MM.1S (cell line): Measurements from ENCODE around the gene RHOF.

Experiments used
- DNase-seq: peaks from one replicate; pipeline ENCODE4 v3.0.0-alpha.2; 2015
- H2AFZ ChIP-seq: fragments of 300-600 bp; sonication (generic); 2 replicates; pipeline ENCODE4 v1.6.0; 2016; ENCODE audit warnings: antibody characterized with exemption, low read length
- H3F3A ChIP-seq: fragments of 300-600 bp; sonication (generic); 2 replicates; pipeline ENCODE4 v1.6.1; 2016; ENCODE audit warnings: mild to moderate bottlenecking, antibody characterized with exemption, low read length, moderate library complexity, mixed read lengths; ENCODE audit not compliant: insufficient read depth
- H3K27ac ChIP-seq: fragments of 300-600 bp; sonication (generic); 2 replicates; pipeline ENCODE4 v1.5.1; 2016; ENCODE audit warnings: mild to moderate bottlenecking, low read length
- H3K27me3 ChIP-seq: fragments of 300-600 bp; sonication (generic); replicated peaks from 2 replicates; pipeline ENCODE4 v1.6.0; 2016; ENCODE audit warnings: low read length; ENCODE audit not compliant: insufficient read depth
- H3K36me3 ChIP-seq: fragments of 300-600 bp; sonication (generic); replicated peaks from 2 replicates; pipeline ENCODE4 v1.6.1; 2016; ENCODE audit warnings: mild to moderate bottlenecking, low read length, mixed read lengths; ENCODE audit not compliant: insufficient read depth
- H3K4me1 ChIP-seq: fragments of 300-600 bp; sonication (generic); 2 replicates; pipeline ENCODE4 v1.6.1; 2016; ENCODE audit warnings: low read length, mixed read lengths
- H3K4me2 ChIP-seq: fragments of 300-600 bp; sonication (generic); 2 replicates; pipeline ENCODE4 v1.6.0; 2016; ENCODE audit warnings: low read depth, low read length
- H3K4me3 ChIP-seq: fragments of 300-600 bp; sonication (generic); 2 replicates; pipeline ENCODE4 v1.5.1; 2016; ENCODE audit warnings: low read length, mixed read lengths
- H3K79me2 ChIP-seq: fragments of 300-600 bp; sonication (generic); 2 replicates; pipeline ENCODE4 v1.6.1; 2016; ENCODE audit warnings: mixed run types, low read length, mixed read lengths
- H3K9ac ChIP-seq: fragments of 300-600 bp; sonication (generic); 2 replicates; pipeline ENCODE4 v1.6.1; 2016; ENCODE audit warnings: low read length, mixed read lengths
- H3K9me2 ChIP-seq: fragments of 300-600 bp; sonication (generic); replicated peaks from 2 replicates; pipeline ENCODE4 v1.6.1; 2016; ENCODE audit warnings: mild to moderate bottlenecking, low read length, mixed read lengths; ENCODE audit not compliant: insufficient read depth
- H3K9me3 ChIP-seq: fragments of 300-600 bp; sonication (generic); replicated peaks from 2 replicates; pipeline ENCODE4 v1.6.1; 2016; ENCODE audit warnings: mild to moderate bottlenecking, low read length, mixed read lengths; ENCODE audit not compliant: insufficient read depth
- H4K20me1 ChIP-seq: fragments of 300-600 bp; sonication (generic); 2 replicates; pipeline ENCODE4 v1.6.1; 2016; ENCODE audit warnings: mild to moderate bottlenecking, low read length, moderate library complexity, mixed read lengths; ENCODE audit not compliant: insufficient read depth
- CTCF ChIP-seq: fragments of 300-600 bp; sonication (generic); IDR thresholded peaks from 2 replicates; pipeline ENCODE4 v1.5.1; 2016; ENCODE audit warnings: antibody characterized with exemption, low read length, mixed read lengths
- EZH2 ChIP-seq: fragments of 300-600 bp; sonication (generic); optimal IDR thresholded peaks from 2 replicates; pipeline ENCODE3; 2017; ENCODE audit warnings: low read depth, mild to moderate bottlenecking, antibody characterized with exemption, low read length, mixed read lengths
- EZH2phosphoT487 ChIP-seq: fragments of 300-600 bp; sonication (generic); IDR thresholded peaks from 2 replicates; pipeline ENCODE4 v1.6.1; 2018; ENCODE audit warnings: antibody characterized with exemption, low read length

RHOF gene

DNA sequence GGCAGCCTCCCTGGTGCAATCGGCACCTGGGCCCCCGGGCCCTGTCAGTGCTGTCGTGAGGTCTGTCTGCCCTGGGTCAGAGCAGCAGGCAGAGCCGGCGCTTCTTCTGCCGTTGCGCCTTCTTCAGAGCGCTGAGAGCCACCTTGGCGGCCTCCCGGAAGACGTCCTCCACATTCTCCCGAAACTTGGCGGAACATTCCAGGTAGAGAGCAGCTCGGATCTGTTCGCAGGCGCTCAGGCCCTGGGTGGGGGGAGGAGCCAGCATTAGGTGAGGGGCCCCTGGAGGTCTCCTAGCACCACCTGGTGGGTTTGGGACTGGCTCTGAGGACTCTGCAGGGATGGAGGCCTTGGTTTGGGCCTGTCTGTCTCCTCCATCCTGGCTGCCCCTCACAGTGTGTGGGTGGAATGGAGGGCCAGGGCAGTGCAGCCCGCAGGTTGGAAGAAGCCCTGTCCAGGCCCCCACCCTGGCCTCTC, 14.0 kb downstream of the RHOF start:
- Histone ChIP-seq H3K9me2 (no peaks in the 10 kb centered on the region), H3F3A (no peaks in the 10 kb centered on the region), H3K9ac (no peak overlapping the region), H3K4me1 (no peaks in the 10 kb centered on the region), H4K20me1 (no peaks in the 10 kb centered on the region), H3K9me3 (no peaks in the 10 kb centered on the region), H2AFZ (no peak overlapping the region), H3K27me3 (no peaks in the 10 kb centered on the region), H3K4me3 (no peak overlapping the region), H3K4me2 (no peak overlapping the region), H3K27ac (no peak overlapping the region), H3K36me3 (no peaks in the 10 kb centered on the region), H3K79me2 (no peaks in the 10 kb centered on the region)
- DNase-seq = no peak
- TF ChIP-seq EZH2 = no peak
- TF ChIP-seq EZH2phosphoT487 = no peak
- no peak for TF ChIP-seq CTCF

- Histone ChIP-seq H3K27ac (no peak overlapping the region), H3K9me2 (no peaks in the 10 kb centered on the region), H3K27me3 (no peaks in the 10 kb centered on the region), H3K9me3 (no peaks in the 10 kb centered on the region), H3K9ac (no peak overlapping the region), H3K4me1 (no peaks in the 10 kb centered on the region), H3K36me3 (no peaks in the 10 kb centered on the region), H3K4me2 (no peak overlapping the region), H2AFZ (no peak overlapping the region), H4K20me1 (no peaks in the 10 kb centered on the region), H3F3A (no peaks in the 10 kb centered on the region), H3K4me3 (no peak overlapping the region), H3K79me2 (no peaks in the 10 kb centered on the region)
- no peak for DNase-seq
- TF ChIP-seq EZH2phosphoT487 = no peak
- no peak for TF ChIP-seq EZH2
- no peak for TF ChIP-seq CTCF
Measured at GRCh38 chr12:121778567-121779421, 14.7 kb downstream of the RHOF start.

- TF ChIP-seq EZH2 = no peak
- TF ChIP-seq EZH2phosphoT487 = no peak
- TF ChIP-seq CTCF = peak; percentile 59
- Histone ChIP-seq H3F3A (no peaks in the 10 kb centered on the region), H3K4me2 (no peak overlapping the region), H3K36me3 (no peaks in the 10 kb centered on the region), H3K79me2 (no peaks in the 10 kb centered on the region), H3K9ac (no peak overlapping the region), H3K27ac (no peak overlapping the region), H4K20me1 (no peaks in the 10 kb centered on the region), H3K4me3 (no peak overlapping the region), H3K27me3 (no peaks in the 10 kb centered on the region), H3K9me2 (no peaks in the 10 kb centered on the region), H3K9me3 (no peaks in the 10 kb centered on the region), H2AFZ (no peak overlapping the region), H3K4me1 (no peaks in the 10 kb centered on the region)
- DNase-seq = peak; percentile 65
Measured at GRCh38 chr12:121776190-121777098, 17.0 kb downstream of the RHOF start.
